ENCODE results near the gene SPINT2.
"Not testable (repeated sequence)": the region's sequence is repeated elsewhere in the genome, so short reads cannot be mapped to it uniquely, and the experiment has no call there.

The SPINT2 gene

DNA sequence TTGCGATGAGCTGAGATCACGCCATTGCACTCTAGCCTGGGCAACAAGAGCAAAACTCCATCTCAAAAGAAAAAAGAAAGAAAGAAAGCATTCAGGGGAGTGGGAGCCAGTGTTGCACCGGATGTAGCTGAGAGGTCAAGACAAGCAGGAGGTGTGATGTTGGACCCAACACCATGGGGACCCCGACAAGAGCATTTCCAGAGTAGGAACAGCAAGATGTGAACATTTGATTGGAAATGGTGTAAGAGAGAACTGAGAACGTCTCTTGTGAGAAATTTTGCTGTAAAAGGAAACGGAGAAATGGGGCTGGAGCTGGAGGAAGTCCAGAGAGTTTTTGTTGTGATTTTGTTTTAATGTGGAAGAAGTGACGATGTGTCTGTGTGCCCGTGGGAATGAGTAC is 24.6 kb upstream of the SPINT2 start:
- DNase-seq (ENCODE audit: low read depth in 3 of 3), result no peak

DNA sequence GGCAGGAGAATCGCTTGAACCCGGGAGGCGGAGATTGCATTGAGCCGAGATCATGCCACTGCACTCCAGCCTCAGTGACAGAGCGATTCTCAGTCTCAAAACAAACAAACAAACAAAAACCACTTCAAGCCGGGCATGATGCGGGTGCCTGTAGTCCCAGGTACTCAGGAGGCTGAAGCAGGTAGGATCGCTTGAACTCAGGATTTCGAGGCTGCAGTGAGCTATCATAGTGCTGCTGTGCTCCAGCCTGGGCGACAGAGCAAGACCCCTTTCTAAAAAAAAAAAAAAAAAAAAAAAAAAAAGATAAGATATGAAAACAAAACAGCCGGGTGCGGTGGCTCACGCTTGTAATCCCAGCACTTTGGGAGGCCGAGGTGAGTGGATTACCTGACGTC is 21.1 kb upstream of the SPINT2 start:
- no peak for DNase-seq (ENCODE audit: low read depth in 3 of 3)

DNA sequence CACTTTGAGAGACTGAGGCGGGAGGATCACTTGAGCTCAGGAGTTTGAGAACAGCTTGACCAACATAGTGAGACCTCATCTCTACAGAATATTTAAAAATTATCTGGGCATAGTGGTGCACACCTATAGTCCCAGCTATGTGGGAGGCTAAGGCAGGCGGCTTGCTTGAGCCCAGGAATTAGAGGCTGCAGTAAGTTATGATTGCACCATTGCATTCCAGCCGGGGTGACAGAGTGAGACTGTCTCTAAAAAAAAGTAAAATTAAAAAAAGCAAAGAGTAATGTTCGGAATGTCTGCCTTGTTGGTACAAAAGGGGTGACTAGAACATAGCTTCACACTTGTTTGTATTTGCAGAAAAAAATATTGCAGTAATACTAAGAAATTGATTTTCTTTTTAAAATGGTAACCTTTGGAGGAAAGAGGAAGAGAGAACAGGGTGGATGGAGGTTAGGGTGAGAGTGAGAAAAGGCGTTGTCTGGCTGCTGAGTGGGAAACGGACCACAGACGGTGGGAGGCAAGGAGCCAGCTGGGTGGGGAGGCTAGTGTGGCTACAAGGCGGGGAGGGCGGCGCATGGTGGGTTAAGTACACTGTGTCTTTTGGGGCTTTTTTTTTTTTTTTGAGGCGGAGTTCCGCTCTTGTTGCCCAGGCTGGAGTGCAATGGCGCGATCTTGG is 18.4 kb upstream of the SPINT2 start:
- DNase-seq (ENCODE audit: low read depth in 3 of 3), result no peak

DNA sequence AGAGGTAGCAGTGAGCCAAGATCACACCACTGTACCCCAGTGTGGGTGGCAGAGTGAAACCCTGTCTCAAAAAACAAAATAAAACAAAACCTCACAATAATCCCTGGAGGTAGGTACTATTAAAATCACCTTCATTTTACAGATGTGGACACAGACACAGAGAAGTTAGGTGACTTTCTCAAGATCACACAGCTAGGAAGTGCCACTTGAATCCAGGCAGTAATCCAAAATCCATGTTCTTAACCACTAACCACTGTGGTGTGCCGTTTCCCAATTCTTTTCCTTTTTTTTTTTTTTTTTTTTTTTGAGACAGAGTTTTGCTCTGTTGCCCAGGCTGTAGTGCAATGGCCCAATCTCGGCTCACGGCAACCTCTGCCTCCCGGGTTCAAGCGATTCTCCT is 17.2 kb upstream of the SPINT2 start:
- DNase-seq (ENCODE audit: low read depth in 3 of 3), result no peak

DNA sequence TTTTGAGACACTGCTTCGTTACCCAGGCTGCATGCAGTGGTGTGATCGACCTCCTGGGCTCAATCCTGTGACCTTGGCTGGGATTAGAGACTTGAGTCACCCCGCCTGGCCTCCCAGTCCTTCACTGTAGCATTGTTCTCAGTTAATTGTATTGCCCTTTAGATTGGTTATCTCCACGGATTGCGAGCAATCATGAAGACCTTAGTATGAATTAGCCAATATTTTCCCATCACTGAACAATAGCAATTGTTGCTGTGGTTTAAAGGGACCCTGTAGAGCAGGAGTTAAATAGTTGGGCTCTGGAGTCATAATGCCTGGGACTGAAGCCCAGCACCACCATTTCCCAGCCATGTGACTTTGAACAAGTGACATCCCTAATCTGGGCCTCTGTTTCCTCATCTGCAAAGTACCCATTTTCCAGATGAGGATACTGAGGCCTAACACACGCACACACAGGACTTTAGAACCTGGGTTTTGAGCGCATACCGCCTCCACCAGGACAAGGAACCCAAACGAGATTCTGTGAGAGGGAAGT is 16.6 kb upstream of the SPINT2 start:
- DNase-seq (ENCODE audit: low read depth in 3 of 3), result no peak

DNA sequence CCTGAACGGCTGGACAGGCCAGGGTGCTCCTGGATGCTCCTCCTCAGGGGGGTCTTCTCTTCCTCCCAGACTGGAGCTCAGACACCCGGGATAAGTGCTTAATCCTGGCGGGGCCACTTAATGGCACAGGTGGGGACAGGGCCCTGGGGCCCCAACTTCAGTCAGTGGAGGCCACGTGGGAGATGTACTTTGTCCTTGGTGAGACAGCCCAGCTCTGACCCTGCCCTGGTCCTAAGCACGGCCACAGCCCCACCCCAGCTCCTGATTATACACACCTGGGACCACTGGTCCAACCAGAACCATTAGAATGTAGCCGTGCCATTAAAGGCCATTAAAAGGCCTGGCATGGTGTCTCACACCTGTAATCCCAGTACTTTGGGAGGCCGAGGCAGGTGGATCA is 16.0 kb upstream of the SPINT2 start:
- no peak for DNase-seq (ENCODE audit: low read depth in 3 of 3)

DNA sequence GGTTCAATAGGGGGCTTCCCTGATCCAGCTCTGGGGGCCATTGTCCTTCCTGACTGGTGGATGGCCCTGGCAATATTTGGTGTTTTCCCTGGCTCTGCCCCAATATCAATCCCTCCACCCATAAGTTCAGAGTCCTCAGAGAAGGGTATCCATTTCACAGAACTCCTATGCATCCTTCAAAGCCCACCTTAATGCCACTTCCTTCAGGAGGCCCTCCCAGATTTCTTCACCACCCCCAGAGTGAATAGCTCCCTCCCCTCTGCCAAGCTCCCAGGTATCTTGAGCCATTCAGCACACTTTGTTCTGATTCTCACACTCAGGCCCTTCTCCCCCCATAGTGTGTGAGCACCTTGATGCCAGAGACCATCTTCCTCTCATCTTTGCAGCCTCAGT is 13.9 kb upstream of the SPINT2 start:
- no peak for DNase-seq (ENCODE audit: low read depth in 3 of 3)

DNA sequence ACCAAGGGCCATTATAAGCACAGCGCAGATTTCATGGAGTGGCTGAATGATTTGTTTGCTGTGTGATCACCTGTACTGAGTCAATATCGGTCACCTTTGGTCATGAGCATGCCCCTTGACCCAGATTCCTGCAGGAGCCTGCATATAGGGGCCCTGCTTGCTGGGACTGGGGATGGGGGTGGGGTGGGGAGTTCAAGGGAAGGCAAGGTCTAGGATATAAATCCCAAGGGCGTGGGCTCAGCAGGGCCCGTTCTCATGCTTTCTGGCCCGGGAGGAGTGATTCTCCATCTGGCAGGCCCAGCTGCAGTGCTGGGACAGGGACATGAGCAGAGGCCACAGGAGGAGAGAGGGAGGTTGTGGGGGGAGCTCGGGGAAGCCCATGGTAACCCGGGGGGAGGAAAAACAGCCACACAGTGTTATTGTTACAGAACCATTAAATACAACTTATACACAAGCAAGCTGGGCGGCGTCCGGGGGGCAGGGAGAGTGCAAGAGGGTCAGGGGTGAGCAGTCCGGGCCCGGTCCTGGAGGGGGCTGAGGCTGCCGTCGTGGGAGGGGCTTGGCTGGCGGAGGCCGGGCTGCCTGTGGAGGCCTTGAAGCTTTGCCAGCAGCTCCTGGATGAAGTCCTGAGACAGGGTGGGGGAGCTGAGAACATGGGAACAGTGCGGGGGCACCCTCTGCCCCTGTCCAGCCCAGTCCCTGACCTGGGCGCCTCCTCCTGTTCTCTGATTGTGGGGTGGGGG is 13.4 kb upstream of the SPINT2 start:
- DNase-seq (ENCODE audit: low read depth in 3 of 3), result no peak

DNA sequence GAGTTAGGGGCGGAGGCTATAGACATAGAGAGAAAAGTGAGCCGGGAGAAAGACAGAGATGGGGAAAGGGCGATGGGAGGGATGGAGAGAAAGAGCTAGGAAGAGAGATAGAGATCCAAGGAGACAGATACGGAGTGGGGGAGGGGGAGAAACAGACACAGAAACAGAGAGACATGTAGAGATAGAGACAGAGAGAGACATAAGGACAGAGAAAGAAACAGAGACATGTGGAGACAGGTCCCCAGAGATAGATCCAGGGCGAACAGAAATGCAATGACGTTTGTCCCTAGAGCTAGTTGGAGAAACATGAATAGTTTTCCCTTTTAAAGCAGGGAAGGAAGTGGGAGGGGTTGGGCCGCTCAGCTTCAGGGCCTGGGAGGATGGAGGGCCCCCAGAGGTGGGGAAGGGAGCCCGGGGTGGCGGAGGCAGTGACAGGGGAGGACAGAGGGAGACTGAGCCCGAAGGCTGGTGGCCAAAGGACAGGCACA is 12.8 kb upstream of the SPINT2 start:
- no peak for DNase-seq (ENCODE audit: low read depth in 3 of 3)

DNA sequence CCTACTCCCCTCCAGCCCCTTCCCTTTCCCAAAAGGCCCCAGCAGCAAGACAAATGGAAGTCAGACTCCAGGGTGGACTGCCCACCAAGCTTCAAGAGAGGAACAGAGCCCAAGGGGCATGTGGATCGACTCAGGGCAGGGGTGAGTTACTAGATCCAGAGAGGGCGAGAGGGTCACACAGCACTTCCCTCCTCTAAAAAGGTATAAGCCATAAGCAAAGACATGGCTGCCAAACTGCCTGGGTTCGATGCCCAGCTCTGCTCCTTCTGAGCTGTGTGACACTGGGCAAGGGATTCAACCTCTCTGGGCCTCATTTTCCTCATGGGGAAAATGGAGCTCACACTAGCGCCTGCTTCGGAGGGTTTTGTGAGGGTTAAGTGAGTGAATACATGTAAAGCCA is 12.0 kb upstream of the SPINT2 start:
- DNase-seq (ENCODE audit: low read depth in 3 of 3), result no peak

DNA sequence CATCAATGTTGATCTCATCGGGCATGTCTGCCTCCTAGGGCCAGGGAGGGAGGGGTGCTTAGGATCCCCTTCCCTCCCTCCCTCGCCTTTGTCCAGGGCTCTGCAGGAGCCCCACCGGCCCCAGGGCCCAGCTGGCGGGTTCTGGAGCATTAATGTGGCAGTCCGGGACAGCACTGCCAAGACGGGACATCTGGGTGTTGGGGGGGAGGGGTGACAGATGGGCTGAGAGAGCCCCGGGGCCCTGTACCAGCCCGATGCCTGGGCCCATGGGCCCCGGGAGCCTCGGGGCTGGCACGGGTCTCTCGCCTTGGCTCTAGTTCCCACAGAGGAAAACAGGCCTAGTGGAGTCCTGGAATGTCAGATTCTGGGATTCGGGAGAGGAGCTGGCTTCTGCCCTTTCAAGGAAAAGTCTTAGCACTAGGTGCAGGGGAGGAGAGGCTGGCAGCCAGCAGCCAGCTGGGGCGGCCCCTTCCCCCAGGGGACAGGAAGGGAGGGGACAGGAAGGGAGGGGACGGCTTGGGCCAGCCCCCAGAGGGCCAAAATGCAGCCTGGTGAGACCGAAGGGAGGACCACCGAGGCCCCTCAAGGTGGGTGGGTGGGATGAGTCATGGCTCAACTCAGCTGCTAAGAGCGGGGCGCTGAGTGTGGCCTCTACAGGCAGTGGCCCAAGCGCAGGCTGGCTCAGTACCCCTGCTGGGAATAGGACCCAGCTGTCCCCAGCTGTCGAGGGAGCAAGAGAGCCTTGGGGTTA is 11.3 kb upstream of the SPINT2 start:
- no peak for DNase-seq (ENCODE audit: low read depth in 3 of 3)

DNA sequence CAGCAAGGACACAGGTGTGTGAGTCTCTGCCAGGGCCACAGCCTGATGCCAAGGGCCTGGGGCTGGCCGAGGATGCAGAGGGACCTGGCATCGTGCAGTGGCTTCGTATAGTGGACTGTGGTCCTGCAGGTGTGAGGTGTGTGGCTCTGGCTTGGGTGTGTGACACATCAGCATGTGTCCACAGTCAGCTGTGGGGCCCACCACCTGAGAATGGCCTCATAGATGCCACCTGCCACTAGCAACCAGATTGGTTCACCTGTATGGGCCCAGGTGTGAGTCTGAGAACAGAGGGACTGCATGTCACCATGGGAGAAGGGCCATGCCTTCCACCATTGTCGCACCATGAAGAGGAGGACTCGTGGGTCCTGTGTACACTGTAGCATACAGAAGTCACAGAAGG is 10.6 kb upstream of the SPINT2 start:
- DNase-seq (ENCODE audit: low read depth in 3 of 3), result no peak

DNA sequence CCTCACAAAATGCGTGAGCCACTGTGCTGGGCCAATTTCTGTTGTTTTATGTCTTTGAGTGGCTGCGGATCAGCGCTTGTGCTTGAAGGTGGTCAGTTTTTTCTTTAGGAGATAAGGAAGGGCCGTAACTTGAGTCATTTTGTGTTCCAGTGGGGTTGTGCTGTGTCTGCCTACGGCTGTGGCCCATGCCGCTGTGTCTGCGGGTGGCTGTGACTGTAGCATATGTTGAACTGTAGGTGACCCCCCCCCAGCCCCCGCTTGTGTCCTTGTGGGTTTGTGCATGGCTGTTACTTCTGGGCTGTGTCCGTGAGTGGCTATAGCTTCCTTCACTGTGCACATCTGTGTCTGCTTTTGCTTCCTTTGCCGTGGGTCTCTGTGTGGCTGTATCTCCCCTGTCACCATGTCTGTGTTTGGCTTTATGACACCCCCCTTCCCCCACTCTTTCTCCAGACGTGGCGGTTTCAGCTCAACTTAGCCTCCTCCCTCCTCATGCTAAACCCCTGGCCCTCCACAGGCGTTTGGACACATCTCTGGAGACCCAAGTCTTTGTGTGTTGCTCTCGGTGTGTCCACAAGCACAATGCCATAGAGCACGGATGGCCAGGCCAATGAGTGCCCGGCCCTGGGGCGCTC is 8.9 kb upstream of the SPINT2 start:
- DNase-seq (ENCODE audit: low read depth in 3 of 3), result no peak

DNA sequence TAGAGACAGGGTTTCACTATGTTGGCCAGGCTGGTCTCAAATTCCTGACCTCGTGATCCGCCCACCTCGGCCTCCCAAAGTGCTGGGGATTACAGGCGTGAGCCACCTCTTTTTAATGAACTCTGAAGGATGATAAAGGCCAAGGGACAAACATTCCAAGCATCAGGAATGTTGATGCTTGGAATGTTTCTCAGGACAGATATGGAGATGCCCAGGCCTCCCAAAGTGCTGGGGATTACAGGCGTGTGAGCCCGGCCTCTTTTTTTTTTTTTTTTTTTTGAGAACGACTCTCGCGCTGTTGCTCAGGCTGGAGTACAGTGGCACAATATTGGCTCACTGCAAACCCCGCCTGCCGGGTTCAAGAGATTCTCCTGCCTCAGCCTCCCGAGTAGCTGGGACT is 2.4 kb upstream of the SPINT2 start:
- not testable (repeated sequence) for DNase-seq (ENCODE audit: low read depth in 3 of 3)

DNA sequence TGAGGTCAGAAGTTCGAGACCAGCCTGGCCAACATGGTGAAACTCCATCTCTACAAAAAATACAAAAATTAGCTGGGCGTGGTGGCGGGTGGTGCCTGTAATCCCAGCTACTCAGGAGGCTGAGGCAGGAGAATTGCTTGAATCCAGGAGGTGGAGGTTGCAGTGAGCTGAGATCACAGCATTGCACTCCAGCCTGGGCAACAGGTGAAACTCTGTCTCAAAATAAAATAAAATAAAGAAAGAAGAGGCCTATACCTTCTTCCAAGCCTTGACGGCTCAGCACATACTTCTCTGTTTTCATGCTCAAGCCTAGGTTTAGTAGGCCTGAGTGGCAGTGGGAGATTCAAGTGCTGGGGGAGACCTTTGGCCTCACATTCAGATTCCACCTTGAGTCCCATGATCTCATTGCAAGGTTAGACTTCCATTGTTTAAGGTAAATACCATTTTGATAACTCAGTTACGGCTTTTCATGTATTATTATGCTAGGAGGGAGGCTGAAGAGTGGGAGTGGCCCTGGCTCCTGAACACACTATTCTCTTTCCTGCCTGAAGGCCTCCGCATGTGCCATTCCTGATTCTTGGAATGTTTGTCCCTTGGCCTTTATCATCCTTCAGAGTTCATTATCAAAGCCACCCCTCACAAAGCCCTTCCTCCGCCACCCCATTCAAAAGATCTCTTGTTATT is 1.6 kb upstream of the SPINT2 start:
- DNase-seq (ENCODE audit: low read depth in 3 of 3), result no peak

DNA sequence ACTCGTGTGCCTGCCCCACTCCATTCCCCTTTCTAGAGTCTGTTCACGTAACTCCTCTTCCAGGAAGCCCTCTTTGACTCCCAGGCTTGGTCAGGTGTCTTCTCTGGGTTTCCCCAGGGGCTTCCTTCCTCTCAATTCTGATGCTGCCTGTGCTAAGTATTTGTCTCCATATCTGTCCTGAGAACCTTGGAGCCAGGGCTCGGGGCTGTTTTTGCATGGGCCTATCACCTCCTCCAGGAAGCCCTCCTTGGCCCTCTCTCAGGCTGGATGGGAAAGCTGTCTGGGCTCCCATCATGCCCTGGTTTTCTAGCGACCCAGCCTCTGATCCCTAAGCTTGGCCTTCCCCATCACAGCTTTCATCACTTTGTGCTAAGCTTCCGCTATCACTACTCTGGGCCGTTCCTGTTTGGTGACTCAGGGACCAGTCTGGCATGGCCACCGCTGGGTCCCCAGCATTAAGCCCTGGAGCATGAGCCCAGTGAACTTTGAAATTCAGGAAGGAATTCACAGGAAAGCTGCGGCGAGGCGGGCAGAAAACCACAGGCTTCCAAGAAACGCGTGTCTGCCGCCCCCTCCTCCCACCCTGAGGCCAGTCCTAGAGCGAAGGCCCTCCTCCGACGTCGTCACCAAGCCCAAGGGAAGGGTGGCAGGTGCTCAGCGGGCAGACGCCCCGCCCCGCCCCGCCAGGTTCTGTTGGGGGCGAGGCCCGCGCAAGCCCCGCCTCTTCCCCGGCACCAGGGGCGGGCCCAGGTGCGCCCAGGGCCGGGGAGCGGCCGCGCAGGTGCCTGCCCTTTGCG is 486 bp upstream of the SPINT2 start:
- DNase-seq (ENCODE audit: low read depth in 3 of 3), result peak; percentile 57 to 73 (median 63)

DNA sequence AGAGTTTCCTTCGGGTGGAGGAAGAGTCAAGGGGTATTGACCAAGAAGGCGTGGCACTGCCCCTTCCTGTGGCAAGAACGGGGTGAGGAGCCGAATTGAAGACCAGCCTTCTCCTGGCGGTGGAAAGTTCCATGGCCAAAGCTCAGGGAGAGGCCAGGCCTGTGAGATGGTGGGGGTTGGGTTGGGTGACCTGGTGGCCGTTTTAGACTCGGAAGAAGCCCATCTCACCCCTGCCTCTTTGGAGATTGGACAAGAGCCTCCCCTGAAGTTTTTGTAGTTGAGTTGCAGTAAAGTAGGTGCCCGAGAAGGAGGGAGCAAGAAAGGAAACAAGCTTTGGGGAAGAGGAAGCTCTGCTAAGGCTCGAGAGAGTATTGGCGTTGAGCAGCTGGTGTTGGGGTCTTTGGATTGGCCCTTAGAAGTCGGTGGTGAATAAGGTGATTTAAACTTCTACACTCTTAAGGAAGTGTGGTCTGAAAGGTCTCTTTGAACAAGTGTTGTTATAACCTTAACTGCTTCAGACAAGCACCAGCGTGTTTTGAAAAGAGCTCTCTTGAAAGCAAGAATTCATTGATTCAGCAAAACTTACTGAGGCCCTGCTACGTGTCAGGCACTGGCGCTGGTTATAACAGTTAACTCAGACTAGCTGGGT is 964 bp downstream of the SPINT2 start:
- DNase-seq (ENCODE audit: low read depth in 3 of 3), result no peak

DNA sequence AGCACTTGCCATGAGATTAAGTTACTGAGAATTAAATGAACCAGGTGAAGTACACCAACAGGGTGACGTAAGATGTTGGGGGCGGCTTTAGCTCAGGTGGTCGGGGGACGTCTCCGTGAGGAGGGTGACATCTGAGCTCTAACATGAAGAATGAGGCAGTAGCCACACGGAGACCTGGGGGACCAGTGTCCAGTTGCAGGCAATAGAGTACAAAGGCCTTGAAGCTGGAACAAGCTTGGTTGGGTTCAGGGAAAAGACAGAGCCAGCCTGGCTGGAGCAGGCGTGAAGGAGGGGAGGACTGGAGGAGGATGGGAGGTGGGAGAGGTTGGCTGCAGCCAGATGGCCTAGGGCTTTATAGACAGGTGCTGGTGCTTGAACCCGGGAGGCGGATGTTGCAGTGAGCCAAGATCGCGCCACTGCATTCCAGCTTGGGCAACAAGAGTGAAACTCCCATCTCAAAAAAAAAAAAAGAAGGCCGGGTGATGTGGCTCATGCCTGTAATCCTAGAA is 1.6 kb downstream of the SPINT2 start:
- no peak for DNase-seq (ENCODE audit: low read depth in 3 of 3)

DNA sequence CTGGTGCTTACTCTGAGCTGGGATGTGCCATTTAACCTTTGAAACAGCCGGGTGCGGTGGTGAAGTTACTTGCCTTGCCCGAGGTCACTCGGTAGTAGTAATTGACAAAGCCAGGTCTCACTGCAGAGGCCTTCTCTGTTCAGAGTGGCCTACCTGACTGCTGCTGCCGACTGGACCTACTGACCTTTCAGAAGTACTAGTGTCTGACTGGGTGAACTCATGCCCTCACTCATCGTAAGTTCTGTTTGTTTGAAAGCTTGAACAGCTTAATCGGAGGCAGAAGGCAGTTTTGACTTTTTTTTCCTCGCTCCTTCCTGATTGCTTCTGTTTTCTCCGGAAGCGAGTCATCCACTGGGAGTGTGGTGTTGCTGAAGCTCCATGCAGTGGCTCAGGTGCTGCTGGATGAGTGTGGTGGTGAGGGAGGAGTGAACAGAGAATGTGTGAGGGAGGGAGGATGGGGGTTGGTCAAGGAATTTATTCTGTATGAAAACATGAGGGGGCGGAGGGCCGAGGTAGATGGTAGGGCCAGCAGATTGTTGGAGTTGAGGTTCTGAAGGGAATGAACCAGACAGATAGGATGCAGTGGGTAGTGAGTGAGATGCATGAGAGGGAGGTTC is 2.7 kb downstream of the SPINT2 start:
- DNase-seq (ENCODE audit: low read depth in 3 of 3), result no peak

Measured in stimulated activated CD4-positive, alpha-beta T cell treated with anti-CD3 and anti-CD28 coated beads, TNF-alpha, amount 100 ng/mL, for 4 hours (primary cell).